Activated CD8-positive, alpha-beta memory T cell treated with anti-CD3 and anti-CD28 coated beads for 24 hours (primary cell): ENCODE results near the gene NTM.

Experiments
- DNase-seq: peaks from one replicate; pipeline ENCODE4 v3.0.0-alpha.2; 2020

NTM gene

DNA sequence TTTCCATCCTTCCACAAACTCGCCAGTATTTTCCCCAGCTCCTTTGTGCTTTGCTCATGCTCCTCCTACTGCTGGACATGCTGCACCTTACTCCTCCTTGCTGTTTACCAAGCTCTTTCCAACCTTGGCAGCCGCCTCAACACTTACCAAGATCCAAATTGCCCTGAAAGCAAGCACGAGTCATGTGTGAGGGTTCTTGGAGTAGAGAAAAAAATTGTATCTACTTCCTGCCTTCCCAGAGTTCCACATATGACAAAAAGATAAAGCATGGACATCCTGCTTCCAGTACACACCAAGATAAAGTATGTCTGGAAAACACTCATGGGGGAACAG lies 767.5 kb downstream of the NTM start:
- DNase-seq = no peak

DNA sequence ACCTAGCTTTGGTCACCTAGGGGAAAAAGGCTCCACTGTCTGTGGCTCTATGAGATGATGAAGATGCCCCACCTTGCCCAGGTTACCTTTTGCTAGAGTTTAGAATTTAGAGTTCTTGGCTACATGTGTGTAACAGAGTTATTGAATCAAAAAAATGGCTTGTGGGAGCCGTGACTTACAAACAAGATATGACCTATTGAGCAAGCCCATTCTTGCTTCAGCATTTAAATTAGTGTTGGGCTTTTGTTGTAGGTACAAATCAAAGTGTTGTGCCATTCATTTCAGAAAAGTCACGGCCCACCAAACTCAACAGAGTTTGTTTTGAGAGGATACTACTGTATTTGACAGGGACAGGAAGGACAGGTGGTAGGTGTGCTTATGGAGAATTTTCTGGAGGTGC lies 768.8 kb downstream of the NTM start:
- DNase-seq = no peak

DNA sequence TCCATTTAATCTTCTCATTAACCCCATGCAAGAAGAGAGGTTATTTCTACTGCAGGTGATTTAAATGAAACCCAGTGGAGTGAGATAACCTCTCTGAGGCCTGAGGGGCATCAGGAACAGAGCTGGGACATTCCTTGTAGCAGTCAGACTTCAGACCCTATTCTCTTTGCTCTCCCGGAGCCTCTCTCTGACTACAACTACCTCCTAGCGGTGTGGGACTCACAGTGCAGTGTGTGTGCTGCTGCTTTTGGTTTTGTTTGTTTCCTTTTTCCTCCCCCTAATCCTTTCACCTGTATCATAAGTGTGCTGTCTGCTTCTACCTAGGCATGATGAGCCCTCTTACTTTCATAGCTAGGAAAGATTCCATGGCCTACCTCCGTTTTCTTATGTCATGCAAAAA lies 769.6 kb downstream of the NTM start:
- no peak for DNase-seq

DNA sequence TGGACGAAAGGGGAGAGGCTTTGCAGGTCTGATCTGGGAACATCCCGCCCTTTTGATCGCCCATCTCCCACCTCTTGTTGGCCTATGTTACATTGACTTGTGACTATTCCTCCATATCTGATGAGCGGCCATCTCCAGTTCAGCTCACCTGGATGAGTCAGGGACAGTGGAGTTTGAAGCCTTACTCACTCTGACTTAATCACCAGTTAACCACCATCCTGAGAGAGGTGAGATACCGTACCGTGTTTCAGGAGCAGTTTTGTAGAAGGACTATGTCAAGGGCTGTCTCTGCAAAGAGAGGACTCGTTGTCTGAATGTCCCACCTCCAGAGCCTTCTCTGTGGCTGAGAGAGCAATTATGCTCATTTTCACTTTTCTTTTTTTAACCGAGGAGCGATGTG lies 771.7 kb downstream of the NTM start:
- no peak for DNase-seq

DNA sequence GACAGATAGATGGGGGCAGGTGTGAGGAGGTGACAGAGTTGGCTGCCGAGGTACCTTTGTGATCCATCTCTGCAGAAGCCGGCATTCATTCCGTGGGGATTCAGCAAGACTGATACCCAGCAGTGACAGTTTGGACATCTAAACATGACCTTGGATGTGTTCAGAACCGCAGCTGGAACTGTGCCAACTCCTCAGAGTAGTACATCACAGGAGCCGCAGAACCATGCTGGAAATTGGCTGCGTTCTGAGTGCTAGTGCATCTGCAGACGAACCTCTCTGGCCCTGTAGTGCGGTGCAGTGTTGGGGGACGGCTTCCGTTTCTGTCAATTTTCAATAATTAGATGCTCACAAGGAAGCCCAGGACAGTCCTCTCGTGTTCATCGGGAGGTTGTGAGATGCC lies 772.1 kb downstream of the NTM start:
- DNase-seq = no peak

DNA sequence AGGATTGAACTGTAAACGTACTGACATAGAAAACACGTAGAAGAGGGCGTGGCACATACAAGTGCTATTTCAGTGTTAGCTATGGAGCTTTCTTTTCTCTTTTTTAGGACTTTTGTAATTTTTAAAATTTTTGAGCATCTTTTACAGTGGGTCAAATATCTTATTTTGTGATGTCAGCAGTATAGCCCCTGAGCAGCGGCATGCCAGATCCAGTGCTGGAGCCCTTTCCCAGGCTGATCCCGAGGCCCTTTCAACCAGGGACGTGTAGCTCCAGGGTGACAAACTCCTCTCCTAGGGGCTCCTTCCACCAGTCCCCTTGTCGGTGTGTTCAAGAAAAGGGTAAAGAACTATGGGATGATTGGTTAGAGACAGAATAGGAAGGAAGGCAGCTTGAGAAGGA lies 777.0 kb downstream of the NTM start:
- DNase-seq = no peak

DNA sequence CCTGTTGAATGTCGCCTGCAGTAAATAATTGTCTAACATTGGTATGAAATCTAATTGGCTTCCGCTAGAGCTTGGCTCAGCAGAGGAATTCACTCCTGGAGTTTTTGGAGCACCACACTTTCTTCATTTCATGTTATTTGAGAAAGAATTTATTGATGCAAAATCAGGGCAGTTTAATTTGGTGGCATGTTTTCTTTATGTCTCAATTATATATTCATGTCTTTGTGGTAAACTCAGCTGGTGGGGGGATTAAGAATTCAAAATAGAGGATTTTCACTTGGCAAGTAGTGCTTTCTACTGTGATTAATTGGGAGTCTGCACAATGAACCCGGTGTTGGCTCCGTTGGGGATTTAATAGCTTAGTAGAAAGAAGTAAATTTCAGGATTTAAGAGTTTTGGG lies 784.4 kb downstream of the NTM start:
- no peak for DNase-seq

DNA sequence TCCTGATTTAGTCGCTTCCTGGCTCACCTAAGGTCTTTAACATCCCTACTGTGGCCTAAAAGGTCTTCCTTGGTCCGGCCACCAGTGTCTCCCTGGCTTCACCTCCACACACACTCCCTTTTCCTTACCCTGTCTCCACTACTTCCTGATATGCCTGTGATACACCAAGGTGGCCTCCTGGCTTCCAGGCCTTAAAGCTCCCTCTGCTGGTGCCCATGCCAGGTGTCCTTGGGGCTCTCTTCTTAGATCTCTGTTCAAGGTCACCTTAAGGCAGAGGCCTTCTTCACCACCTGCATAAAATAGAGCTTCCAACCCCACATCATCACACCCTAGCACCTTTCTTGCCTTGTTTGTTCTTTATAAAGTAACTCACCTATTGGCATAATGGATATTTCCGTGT lies 787.7 kb downstream of the NTM start:
- no peak for DNase-seq

DNA sequence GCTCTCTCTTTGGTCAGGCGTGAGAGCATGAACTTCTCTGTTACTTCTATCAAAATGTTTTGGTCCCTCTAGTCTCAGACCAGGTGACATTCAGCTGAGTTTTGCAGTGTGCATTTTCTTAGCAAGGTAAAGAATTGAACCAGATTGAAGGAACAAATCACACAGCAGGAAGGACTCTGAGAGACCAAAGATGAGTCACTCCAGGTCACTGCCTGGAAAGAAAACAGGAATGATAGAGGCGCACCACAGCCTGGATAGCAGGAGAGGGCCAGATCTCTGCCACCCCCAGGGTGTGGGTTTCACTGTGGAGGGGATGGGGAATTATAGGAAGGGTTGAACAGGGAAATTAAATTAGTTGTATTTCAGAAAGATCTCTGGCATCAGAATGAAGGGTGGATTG lies 788.3 kb downstream of the NTM start:
- no peak for DNase-seq

DNA sequence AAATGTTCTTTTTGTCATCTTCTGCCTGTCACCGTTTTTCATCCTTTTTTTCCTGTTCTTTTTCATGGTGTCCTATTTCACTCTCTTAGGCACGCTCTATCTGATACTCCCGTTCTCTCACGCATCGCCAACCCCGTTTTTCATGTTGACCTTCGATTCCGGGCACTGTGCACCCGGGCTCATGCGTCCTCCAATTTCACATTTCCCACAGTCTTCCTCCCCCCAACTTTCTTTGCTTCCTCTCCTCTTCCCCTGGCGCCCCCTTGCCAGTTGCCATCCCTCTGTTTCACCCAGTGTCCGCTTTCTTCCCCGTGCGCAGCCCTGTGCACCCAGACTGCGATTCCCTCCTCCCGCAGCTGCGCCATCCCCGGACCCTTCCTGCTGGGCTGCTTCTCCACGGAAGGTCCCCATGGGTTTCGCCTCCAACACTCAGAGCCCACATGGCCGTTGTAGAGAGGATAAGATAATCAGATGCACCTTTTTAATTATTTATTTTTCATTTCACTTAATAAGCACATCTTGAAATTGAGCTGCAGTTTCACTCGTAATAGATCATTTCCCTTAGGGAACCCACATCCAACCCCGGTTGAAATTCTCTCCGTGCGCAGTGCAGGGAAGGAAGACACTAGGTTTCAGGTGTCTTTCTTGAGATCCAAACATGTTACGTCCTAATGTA lies 791.1 kb downstream of the NTM start:
- no peak for DNase-seq

DNA sequence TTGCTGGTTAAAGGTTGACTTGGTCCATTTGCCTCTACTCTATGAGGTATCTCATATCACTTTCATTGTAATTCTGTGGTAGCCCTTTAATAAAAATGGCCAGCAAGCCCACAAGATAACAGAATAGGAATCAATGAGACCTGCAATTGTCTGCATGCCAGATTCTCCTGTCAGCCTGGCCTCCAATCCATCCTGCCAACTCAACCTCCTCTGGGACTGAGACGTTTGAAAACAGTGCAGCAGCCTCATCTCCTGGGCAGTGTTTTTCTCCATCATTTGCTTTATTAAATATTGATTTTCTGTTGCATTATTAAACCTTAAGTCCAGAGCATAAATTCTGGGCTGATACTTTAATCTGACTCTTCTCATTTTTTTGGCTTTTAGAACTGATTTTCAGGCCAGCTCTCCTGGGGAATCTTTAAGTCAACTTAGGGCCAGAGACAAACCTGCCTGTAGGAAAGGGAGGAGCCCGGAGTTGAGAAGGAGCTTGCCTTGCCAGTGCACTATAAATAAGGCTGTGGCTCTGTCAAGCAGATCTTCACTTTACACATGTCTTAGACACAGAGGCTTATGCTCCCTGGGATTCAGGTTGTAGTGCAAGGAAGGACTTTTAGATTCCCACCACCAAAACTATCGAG lies 798.0 kb downstream of the NTM start:
- no peak for DNase-seq

DNA sequence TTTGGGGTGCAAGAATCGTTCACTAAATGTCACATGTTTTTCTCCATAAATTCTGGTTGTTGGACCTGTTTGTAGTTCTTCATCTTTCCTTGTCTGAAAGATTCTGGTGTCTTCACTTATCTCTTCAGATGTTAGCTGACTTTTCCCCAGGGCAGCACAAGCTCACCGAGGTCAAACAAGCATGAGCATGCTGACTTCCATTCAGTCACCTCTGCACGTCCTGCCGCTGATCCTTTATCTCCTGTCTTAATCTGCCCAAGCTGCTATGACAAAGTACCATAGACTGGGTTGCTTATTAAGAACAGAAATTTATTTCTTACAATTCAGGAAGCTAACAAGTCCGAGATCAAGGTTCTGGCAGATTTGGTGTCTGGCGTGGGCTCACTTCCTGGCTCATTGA lies 800.6 kb downstream of the NTM start:
- DNase-seq = no peak

DNA sequence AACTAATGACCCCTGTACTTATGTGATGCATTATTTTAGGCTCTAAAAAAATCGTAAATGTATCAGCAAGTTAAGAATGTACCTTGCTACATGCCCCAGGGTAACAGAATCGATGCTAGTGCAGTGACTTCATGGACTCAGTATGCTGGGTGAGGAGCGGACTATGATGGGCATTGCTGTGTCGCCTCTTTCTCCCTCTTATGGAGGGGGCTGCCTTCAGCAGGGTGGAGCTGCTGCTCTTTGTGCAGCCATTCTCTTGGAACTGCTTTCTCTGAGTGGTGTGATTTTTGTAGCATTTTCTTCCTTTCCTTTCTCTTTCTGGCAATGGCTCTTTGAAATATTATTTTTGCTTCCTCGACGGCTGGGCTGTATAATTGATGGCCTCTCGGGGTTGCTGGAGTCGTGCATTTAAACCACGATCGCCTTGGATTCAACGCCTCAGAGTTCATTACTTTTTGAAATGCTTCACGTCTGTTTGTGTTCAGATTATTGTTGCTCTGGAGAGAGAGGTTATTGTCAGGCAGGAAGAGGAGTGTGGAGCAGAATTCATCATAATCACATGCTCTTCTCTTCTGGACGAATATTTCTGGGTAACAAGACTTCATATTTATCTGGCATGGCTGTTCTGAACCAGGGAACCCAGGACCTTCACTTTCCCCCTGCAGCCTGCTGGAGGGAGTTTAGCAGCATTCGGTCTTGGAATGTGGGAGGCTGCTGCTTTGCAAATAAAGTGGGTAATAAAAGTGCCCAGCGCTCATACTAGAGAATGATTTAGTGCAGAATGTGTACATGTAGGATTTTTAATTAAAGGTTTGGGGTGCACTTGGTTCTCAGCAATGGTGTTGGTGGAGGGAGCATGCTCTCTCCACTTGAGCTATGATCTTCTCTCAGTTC lies 804.2 kb downstream of the NTM start:
- no peak for DNase-seq

DNA sequence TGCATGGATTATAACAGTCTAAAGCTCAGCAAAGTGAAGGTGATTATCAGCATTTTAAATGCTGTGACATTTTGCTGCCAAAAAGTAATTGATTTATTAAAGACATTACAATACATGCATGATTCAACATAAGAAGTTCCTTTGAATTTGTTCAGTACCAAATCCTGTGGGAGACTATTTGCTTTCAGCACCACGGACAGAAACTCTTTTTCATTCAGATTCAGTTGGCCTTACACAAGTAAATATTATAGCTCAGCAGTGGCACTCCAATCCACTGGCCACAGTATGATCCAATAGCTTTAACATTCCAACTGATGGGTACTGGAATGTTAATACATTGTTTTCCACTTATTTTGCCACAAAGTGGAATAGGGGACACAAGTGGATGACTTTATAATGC lies 806.7 kb downstream of the NTM start:
- no peak for DNase-seq

DNA sequence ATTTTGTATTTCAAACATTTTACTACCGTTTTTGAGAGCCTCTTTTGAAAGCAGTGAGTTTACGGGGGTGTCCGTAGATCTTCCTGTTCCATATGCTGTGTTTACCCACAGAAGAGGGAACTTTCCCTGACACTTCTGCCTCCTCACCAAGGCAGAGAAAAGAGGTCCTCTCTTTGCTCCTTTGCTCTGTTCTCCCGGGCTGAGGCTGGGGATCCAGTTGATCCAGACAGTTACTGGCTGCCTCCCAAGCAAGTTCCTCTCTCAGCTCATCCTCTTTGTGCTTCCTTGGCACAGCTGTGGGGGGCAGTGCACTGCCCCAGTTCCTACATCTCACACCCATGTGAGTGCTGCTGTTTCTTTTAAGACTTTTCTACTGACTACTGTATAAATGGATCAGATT lies 813.7 kb downstream of the NTM start:
- DNase-seq = no peak

DNA sequence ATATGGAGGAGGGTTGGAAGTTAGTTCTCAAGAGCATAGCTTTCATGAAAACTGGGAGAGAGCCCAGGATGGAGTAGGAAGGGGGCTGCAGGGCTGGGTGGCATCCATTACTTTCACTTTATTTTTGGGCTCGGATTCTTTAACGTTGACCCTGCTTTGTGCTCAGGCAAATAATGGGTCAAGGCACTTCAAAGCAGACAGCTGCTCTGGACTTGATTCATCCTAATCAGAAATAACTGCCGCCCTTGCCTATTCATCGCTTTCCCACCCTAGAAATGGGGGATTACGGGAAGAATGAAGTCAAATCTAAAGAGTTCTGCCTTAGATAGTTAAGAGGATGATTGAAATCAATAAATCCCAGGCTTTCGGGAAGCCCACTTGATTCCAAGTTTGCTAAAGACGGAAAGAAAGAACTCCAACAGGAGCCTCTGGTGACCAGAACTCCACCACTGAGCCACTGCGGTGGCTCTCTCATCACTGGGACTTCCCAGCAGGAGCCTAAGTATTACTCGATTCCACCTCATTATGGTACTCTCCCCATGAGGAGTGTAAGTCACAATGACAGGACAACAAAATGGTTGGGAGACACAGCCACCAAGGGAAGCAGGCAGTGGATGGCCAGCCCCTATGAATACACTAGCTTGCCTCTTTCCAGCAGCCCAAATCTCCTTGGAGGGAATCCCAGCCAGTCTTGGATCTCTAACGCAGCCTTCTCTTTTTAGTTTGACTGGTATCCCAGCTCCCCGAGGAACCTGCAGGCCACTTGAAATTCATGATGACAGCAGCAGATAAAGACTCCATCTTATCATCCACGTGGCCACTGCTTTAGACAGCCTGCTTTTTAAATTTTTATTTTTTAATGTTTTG lies 815.5 kb downstream of the NTM start:
- no peak for DNase-seq

DNA sequence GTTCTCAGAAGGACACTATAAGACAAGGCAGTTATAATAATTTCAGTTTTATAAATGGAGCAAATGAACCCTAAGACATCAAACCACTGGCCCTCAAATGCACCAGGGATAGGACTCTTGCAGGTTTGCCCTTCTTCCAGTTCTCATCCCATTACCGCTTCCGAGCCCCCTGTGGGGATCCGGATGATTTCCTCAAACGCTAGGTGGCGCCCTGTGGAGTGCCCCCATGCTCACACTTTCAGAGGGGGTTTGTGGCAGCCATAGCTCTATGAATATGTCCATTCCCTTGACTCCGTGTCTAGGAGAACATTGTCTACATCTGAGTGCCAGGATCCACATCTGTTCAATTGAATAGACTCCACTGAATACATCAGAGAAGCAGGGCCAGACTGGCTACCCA lies 816.3 kb downstream of the NTM start:
- no peak for DNase-seq

DNA sequence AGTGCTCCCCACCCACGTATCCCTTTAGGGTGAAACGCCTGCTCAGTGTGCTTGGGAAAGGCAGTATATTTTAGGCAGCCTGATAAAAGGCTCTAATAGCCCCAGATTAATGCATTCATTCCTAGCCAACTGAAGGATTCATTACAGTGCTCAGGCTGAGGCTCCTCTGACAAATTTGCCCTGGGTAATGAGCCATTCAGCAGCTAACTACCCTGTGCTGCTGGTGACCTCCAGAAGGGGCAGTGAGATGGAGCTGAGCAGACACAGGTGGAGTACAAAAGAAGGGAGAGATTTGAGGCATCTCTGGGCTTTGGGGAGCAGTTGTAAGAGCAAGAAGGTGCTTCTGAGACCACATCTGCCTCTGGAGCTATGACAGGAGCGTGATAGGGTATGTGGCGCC lies 817.0 kb downstream of the NTM start:
- DNase-seq = no peak

DNA sequence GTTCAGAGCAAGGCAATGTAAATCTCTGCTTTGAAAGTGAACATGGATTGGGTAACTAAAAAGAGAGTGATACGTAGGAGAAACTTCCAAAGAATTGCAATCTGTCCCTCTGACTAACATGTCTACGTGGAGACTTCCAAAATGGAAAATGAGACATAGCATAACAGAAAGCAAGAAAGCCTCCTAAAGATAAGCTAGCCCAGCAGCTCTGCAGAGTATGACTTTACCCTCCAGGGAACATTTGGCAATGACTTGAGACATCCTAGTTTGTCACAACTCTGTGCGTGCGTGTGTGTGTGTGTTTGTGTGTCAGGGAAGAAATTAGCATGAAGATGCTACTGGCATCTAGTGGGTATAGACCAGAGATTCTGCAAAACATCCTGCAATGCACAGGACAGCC lies 817.4 kb downstream of the NTM start:
- no peak for DNase-seq

DNA sequence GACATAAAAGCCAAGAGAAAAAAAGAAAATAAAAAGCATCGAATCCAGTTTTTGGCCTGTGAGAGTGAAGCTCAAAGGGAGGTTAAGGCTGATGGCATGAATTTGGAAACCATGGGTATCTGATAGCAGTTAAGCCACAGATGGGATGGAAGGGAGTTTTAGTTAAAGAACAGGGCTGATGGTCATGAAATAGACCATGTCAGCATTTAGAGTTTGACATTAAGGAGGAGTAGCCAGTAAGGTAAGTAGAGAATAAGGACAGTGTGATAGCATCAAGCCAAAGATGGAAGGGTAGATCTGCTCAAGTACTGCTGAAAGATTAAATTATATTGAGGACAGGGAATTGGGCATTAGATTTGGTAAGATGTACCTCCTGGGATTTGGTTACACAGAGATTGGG lies 826.5 kb downstream of the NTM start:
- no peak for DNase-seq

DNA sequence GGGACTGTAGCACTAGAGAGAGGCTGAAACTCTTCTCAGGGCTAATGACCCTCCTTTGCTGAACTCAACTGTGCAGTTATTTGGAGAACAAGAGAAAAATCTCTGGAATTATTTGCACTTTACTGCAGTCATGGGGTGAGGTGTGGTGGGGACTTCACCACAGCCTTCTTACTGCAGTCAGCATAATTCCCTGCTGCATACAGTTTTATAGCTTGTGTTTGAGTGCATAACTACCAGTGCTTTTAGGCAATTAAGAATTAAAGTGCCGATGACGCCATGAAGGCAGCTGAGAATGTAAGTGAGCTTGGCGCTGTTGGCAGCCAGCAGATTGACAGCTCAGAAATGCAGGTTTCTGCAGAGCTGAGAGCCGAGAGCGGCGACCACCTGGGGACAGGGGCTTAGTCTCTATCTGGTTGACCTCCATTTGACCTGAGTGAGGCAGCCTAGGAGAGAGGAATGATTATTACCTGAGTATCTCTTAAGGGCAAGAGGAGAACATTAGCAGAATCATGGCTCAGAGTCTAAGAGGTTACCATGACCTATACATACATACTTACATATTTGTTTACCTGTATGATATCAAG lies 830.0 kb downstream of the NTM start:
- DNase-seq = no peak

DNA sequence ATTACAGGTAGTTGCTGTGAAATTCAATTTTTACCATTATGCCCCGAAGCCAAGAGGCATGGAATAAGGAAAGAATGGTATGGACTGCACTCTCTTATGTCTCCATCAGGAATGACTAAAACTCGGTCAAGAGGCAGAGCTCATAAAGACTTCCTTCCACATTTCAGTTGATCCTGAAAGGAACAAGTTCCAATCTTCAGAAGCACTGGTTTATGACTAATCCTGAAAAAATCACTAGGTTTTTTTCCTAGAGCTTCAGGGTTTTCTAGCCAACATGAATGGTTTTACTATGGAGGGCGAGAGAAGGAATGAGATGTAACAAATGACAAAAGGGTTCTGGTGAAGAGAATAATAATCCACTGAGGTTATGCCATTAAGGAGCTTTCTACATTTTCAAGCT lies 832.2 kb downstream of the NTM start:
- no peak for DNase-seq

DNA sequence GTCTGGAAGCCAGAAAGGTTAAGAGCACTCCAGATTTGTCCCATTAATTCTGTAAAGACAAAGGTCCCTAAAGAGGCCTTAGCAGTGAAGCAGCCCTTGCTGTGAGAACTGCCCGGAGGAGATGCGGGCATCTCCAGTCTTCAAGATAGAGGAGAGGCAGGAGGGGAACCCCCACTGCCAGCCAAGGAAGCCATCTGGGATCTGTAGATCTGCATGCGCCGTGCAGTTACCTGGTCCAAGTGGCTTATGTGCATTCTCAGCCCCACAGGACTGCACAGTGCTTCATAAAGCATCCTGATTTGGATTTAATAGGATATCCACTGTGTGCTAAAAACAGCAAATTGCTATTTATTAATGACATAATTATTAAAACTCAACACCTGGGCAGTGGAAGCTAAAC lies 834.6 kb downstream of the NTM start:
- no peak for DNase-seq
